Hematopoietic multipotent progenitor cell treated with erythropoietin and hydrocortisone succinate and interleukin-3 and kit ligand, for 6 days (in vitro differentiated cells): ENCODE results near the gene CIITA.
"Not testable (repeated sequence)": the region's sequence is repeated elsewhere in the genome, so short reads cannot be mapped to it uniquely, and the experiment has no call there.

ENCODE experiments used
- DNase-seq: peaks from one replicate; pipeline ENCODE4 v3.0.0-alpha.2; 2015

Gene CIITA

GRCh38 chr16:10922328-10923145 is 45.5 kb downstream of the CIITA start:
- DNase-seq, result peak; percentile 48

GRCh38 chr16:10923146-10923649 is 46.2 kb downstream of the CIITA start:
- DNase-seq, result no peak

GRCh38 chr16:10923650-10924214 is 46.7 kb downstream of the CIITA start:
- no peak for DNase-seq

- not testable (repeated sequence) for DNase-seq
Observed at GRCh38 chr16:10925285-10925684, 48.3 kb downstream of the CIITA start.

- DNase-seq, result no peak
Observed at GRCh38 chr16:10926094-10926493, 49.1 kb downstream of the CIITA start.

- DNase-seq, result no peak
Observed at GRCh38 chr16:10926867-10927266, 49.9 kb downstream of the CIITA start.

- no peak for DNase-seq
Observed at GRCh38 chr16:10927497-10928112, 50.6 kb downstream of the CIITA start.

GRCh38 chr16:10929097-10929496 is 52.1 kb downstream of the CIITA start:
- not testable (repeated sequence) for DNase-seq

- no peak for DNase-seq
Observed at GRCh38 chr16:10929853-10930754, 53.1 kb downstream of the CIITA start.

GRCh38 chr16:10930755-10931093 is 53.7 kb downstream of the CIITA start:
- DNase-seq, result no peak

- DNase-seq, result no peak
Observed at GRCh38 chr16:10931134-10931533, 54.1 kb downstream of the CIITA start.

GRCh38 chr16:10931977-10932632 is 55.1 kb downstream of the CIITA start:
- DNase-seq, result no peak

GRCh38 chr16:10932959-10933710 is 56.1 kb downstream of the CIITA start:
- no peak for DNase-seq

GRCh38 chr16:10933865-10934264 is 56.9 kb downstream of the CIITA start:
- DNase-seq, result no peak

GRCh38 chr16:10934325-10935107 is 57.5 kb downstream of the CIITA start:
- no peak for DNase-seq

GRCh38 chr16:10935226-10935915 is 58.4 kb downstream of the CIITA start:
- DNase-seq, result peak; percentile 90

GRCh38 chr16:10936272-10936984 is 59.4 kb downstream of the CIITA start:
- DNase-seq, result no peak

GRCh38 chr16:10937068-10937859 is 60.3 kb downstream of the CIITA start:
- no peak for DNase-seq

GRCh38 chr16:10938321-10938720 is 61.3 kb downstream of the CIITA start:
- peak; percentile 47 for DNase-seq
